GM12873 (cell line): ENCODE data around the gene SUCLA2.

ENCODE experiments used
- TF ChIP-seq, protein P1 (sequence below): IDR thresholded peaks from 2 replicates; pipeline ENCODE4 v1.5.1; 2012; ENCODE audit warnings: low read depth, mild to moderate bottlenecking, moderate library complexity, low read length, control low read depth; ENCODE audit not compliant: insufficient read depth; ENCODE audit errors: missing control alignments

SUCLA2 gene

DNA sequence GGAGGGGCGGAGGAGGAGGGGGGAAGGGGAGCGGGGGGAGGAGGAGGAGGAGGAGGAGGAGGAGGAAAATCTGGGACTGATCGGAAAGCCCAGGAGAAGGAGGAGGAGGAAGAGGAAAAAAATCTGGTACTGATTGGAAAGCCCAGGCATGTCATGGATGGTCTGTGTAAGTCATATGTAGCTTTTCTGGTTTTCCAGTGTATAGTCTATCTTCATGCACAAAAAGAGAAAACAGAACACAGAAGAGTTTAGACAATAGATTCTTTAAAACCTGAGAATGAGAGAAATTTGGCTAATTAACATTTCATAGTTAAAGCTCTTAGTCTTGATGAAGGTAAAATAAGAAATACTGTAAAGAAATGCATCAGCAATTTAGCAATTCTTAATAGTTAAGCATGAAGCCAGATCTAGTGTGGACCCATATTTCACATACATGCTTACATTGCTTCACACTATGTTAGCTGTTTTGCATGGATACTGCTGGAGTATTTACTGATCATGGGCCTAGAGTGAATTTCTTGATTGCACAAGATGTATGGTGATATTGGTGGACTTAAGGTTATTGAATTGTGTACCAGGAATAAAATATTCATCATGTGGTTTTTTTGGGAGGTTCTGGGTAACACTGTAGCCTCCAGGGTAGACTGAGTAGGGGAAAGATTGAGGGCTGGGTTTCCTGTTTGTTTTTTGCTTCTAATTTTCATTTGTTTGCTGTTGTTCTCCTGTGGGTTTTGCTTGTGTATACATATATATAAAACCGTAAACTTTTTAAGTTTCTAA is 41.4 kb downstream of the SUCLA2 start:
- TF ChIP-seq, protein P1, sequence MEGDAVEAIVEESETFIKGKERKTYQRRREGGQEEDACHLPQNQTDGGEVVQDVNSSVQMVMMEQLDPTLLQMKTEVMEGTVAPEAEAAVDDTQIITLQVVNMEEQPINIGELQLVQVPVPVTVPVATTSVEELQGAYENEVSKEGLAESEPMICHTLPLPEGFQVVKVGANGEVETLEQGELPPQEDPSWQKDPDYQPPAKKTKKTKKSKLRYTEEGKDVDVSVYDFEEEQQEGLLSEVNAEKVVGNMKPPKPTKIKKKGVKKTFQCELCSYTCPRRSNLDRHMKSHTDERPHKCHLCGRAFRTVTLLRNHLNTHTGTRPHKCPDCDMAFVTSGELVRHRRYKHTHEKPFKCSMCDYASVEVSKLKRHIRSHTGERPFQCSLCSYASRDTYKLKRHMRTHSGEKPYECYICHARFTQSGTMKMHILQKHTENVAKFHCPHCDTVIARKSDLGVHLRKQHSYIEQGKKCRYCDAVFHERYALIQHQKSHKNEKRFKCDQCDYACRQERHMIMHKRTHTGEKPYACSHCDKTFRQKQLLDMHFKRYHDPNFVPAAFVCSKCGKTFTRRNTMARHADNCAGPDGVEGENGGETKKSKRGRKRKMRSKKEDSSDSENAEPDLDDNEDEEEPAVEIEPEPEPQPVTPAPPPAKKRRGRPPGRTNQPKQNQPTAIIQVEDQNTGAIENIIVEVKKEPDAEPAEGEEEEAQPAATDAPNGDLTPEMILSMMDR: no peak

DNA sequence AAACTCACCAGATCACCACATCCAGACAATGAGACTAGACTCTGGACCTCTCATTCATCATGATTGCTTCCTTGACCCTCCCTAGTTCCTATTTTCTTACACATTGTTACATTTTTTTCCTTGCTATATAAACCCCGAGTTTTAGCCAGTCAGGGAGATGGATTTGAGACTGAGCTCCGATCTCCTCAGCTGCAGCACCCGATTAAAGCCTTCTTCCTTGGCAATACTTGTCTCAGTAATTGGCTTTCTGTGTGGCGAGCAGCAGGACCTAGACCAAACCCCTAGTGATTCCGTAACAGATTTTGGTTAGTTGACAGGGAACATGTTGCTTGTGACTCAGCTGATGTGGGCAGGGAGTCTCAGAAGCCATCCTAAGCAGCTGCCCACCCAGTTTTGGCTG is 44.0 kb downstream of the SUCLA2 start:
- TF ChIP-seq, protein P1: no peak

DNA sequence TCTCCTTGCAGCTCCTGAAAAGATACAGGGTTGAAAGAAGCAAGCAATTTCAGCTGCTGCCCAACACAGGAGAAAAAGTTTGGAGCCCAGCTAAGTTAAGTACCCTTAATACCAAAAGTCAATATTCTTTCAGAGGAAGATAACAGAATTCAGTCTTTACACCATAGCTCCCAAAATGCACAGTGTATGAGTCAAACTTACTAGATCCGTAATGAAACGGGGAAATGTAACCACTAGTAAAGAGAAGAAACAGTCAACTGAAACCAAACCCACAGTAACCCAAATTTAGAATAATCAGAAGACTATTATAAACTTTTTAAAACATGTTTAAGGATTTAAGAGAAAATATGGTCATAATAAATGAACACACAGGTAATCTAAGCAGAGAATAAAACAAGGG is 45.2 kb downstream of the SUCLA2 start:
- TF ChIP-seq, protein P1: no peak

DNA sequence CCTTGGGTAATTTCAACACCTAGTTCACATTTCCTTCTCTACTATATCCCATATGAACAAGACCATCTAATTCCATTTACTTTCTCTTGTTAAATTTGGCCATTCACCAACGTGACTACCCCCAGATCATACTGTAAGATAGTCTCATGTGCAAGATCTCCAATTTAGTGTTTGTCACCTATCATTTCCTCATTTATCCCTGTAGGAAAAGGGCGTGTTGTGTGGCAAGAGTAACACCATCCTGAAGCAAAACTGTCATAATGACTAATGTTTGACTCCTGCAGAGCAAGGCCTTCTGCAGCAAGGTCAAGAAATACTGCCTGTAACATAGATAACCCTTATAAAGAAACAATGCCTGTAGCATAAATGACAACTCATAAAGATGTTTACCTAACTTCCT is 51.3 kb downstream of the SUCLA2 start:
- TF ChIP-seq, protein P1: no peak

DNA sequence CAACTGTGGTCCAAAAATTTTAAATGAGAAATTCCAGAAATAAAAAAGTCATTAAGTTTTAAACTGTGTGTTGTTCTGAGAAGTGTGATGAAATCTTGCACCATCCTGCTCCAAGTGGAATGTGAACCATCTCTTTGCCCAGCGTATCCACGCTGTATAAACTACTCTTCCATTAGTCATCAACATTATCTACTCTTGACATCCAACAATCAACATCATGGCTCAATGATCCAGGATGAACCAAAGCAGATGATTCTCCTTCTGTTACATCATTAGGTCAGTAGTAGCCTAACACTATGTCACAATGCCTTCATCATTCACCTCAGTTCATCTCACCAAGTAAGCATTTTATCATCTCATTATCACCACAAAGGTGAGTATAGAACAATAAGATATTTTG is 55.3 kb downstream of the SUCLA2 start:
- TF ChIP-seq, protein P1: no peak

DNA sequence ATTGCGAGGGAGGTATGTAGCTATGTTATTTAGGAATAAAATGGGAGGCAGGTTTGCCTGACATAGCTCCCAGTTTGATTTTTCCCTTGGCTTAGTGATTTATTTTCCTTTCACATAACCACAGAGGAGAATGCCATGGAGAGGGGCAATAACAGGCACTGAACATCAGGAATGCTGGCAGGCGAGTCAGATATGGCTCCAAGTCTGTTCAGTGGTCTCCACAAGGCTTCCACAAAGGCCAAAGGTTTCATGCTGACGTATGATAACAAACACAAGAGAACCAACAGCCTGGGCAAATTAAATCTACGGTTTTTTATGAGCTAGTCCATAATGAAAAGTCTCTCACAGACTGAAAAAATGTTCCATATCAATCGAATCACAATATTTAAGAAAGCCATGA is 66.7 kb downstream of the SUCLA2 start:
- TF ChIP-seq, protein P1: no peak

DNA sequence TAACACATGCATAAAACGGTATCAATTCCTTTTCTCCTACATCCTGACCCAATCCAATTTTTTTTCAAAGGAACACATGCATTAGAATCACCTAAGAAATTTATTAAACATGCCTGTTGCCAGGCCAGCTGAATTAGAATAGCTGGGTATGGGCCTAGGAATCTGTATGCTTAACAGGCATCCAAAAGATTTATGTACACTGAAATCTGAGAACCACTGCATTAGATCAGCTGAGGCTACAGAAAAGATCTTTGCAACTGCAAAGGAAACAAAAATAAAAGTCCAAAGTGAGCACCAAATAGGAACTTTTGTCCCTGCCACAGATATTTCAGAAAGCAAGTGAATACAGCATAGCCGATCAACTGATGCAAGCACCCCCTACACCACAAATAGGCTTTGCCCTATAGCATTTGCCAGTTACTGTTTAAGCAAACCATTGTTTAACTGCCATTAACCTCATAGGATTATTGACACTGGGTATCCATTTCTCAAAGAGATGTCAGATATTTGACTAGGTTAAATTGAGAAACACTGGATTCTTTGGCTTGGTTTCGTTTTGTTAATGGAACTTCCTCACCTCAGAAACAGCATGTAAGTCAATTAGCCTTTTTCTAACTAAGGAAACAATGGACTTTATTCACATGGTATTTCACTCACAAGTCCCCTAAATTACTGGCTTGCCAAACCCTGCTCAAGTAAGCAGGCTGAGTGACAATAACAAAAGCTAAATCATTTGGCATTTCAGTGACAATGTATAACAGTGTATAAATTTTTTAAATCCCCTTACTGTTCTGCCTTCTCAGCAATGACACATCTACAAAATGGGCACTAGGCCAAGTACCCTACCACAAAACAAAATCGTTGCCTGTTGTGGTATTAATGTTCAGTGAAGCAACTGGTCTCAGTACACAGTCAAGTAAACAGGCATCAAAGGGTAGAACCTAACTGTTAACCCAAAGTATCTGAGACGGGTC is 67.8 kb downstream of the SUCLA2 start:
- TF ChIP-seq, protein P1: no peak
